H1 (cell line): ENCODE results near the gene WSCD1. TPM values are rescaled to one million over a fixed set of nuclear protein-coding genes. Genes with fewer than 3 reads are reported as not detected.

Experiments
- NRF1 ChIP-seq: IDR thresholded peaks from 2 replicates; pipeline ENCODE4 v1.6.1; 2011; ENCODE audit warnings: mild to moderate bottlenecking, low read depth, low read length, improper control_type of control experiment
- POLR2AphosphoS5 ChIP-seq: IDR thresholded peaks from 2 replicates; pipeline ENCODE4 v1.6.1; 2011; ENCODE audit warnings: low read depth, low read length
- TEAD4 ChIP-seq: IDR thresholded peaks from 2 replicates; pipeline ENCODE4 v1.6.1; 2012; ENCODE audit warnings: low read depth, low read length, inconsistent platforms, mixed read lengths
- polyA plus RNA-seq, 7 experiments: library from polyadenylated mRNA; depleted of rRNA in 3 of 7; stranded (reverse) in 5 of 7; unstranded in 2 of 7; fragments of >200 nt in 5 of 7; fragments of 200-250 nt in 2 of 7; gene quantifications; 1 replicate in 5 of 7; 2 replicates in 1 of 7; 4 replicates in 1 of 7; pipeline versions ENCODE4 v1.2.1 to v1.2.3, GENCODE V29; 2011 to 2013; ENCODE audit warnings: missing spikeins in 2 of 7, mixed read lengths in 2 of 7
- total RNA-seq: library from RNA; stranded (reverse); fragmentation: NEBNext Ultra II Directional; extraction: Animal tissue kit (Norgen Biotek cat#: 25700); gene quantifications from 2 replicates; pipeline ENCODE4 v1.2.1, GENCODE V29; 2021
- TF ChIP-seq, protein P1 (sequence below): fragments of 300-600 bp; sonication (generic); IDR thresholded peaks from 2 replicates; pipeline ENCODE4 v1.7.1; 2012; ENCODE audit warnings: low read length, moderate library complexity, mild to moderate bottlenecking, inconsistent platforms; ENCODE audit not compliant: insufficient replicate concordance

WSCD1 gene
- total and polyA plus RNA-seq, 2 of the 8 experiments (the other 6 are each of a cell fraction or from before 2014, with no cell fraction given): 21.9 to 39.0 TPM

DNA sequence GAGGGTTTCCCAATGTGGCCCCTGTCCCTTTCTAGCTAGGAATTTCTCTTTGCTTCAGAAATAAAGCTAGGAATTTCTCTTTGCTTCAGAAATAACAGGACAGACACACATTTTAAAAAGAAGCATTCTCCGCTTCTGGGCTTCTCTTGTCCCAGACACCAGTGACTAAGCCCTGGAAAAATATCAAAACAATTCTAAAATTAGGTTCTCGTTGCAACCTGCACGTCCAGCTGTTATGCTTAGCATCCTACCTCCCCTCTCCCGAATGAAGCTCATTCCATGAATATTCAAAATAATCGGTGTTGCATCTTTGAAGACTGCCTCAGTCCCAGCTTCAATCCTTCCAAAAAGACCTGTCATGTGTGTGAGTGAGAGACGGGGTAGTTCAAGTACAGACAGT, 45.6 kb upstream of the WSCD1 start (continued):
- TF ChIP-seq, protein P1, sequence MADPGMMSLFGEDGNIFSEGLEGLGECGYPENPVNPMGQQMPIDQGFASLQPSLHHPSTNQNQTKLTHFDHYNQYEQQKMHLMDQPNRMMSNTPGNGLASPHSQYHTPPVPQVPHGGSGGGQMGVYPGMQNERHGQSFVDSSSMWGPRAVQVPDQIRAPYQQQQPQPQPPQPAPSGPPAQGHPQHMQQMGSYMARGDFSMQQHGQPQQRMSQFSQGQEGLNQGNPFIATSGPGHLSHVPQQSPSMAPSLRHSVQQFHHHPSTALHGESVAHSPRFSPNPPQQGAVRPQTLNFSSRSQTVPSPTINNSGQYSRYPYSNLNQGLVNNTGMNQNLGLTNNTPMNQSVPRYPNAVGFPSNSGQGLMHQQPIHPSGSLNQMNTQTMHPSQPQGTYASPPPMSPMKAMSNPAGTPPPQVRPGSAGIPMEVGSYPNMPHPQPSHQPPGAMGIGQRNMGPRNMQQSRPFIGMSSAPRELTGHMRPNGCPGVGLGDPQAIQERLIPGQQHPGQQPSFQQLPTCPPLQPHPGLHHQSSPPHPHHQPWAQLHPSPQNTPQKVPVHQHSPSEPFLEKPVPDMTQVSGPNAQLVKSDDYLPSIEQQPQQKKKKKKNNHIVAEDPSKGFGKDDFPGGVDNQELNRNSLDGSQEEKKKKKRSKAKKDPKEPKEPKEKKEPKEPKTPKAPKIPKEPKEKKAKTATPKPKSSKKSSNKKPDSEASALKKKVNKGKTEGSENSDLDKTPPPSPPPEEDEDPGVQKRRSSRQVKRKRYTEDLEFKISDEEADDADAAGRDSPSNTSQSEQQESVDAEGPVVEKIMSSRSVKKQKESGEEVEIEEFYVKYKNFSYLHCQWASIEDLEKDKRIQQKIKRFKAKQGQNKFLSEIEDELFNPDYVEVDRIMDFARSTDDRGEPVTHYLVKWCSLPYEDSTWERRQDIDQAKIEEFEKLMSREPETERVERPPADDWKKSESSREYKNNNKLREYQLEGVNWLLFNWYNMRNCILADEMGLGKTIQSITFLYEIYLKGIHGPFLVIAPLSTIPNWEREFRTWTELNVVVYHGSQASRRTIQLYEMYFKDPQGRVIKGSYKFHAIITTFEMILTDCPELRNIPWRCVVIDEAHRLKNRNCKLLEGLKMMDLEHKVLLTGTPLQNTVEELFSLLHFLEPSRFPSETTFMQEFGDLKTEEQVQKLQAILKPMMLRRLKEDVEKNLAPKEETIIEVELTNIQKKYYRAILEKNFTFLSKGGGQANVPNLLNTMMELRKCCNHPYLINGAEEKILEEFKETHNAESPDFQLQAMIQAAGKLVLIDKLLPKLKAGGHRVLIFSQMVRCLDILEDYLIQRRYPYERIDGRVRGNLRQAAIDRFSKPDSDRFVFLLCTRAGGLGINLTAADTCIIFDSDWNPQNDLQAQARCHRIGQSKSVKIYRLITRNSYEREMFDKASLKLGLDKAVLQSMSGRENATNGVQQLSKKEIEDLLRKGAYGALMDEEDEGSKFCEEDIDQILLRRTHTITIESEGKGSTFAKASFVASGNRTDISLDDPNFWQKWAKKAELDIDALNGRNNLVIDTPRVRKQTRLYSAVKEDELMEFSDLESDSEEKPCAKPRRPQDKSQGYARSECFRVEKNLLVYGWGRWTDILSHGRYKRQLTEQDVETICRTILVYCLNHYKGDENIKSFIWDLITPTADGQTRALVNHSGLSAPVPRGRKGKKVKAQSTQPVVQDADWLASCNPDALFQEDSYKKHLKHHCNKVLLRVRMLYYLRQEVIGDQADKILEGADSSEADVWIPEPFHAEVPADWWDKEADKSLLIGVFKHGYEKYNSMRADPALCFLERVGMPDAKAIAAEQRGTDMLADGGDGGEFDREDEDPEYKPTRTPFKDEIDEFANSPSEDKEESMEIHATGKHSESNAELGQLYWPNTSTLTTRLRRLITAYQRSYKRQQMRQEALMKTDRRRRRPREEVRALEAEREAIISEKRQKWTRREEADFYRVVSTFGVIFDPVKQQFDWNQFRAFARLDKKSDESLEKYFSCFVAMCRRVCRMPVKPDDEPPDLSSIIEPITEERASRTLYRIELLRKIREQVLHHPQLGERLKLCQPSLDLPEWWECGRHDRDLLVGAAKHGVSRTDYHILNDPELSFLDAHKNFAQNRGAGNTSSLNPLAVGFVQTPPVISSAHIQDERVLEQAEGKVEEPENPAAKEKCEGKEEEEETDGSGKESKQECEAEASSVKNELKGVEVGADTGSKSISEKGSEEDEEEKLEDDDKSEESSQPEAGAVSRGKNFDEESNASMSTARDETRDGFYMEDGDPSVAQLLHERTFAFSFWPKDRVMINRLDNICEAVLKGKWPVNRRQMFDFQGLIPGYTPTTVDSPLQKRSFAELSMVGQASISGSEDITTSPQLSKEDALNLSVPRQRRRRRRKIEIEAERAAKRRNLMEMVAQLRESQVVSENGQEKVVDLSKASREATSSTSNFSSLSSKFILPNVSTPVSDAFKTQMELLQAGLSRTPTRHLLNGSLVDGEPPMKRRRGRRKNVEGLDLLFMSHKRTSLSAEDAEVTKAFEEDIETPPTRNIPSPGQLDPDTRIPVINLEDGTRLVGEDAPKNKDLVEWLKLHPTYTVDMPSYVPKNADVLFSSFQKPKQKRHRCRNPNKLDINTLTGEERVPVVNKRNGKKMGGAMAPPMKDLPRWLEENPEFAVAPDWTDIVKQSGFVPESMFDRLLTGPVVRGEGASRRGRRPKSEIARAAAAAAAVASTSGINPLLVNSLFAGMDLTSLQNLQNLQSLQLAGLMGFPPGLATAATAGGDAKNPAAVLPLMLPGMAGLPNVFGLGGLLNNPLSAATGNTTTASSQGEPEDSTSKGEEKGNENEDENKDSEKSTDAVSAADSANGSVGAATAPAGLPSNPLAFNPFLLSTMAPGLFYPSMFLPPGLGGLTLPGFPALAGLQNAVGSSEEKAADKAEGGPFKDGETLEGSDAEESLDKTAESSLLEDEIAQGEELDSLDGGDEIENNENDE: no peak
- no peak for TF ChIP-seq POLR2AphosphoS5
- TF ChIP-seq TEAD4: no peak
- no peak for TF ChIP-seq NRF1
